Activated B cell treated with CpG ODN at 0.5 μM for 24 hours (primary cell): ENCODE data around the gene MECP2. TPM values are rescaled to one million over a fixed set of nuclear protein-coding genes. Genes with fewer than 3 reads are reported as not detected.

Experiments
- ATAC-seq: fragments of 200-7000 bp; cut with Tn5 transposase; one replicate; pipeline ENCODE4 v1.10.0; 2021; ENCODE audit warnings: low read depth, mild to moderate bottlenecking, moderate library complexity
- CTCF ChIA-PET: fragments of 350-600 bp; sonication (Branson Sonifier 250); formaldehyde crosslinking; loops from one replicate; lab custom pipeline; 2021; ENCODE audit warnings: antibody characterized with exemption; lab: Charles Lee
- POLR2A ChIA-PET: fragments of 350-600 bp; sonication (Branson Sonifier 250); formaldehyde crosslinking; loops from one replicate; lab custom pipeline; 2021; ENCODE audit warnings: antibody characterized with exemption; lab: Charles Lee
- DNase-seq: peaks from one replicate; pipeline ENCODE4 v3.0.0; 2022
- H3K27ac Mint-ChIP-seq: one replicate; pipeline ENCODE4 v1.8.0; 2020; ENCODE audit warnings: mixed read lengths
- H3K27me3 Mint-ChIP-seq: one replicate; pipeline ENCODE4 v1.8.0; 2021; ENCODE audit warnings: mixed read lengths
- H3K36me3 Mint-ChIP-seq: one replicate; pipeline ENCODE4 v1.8.0; 2021; ENCODE audit warnings: low read depth, mixed read lengths
- H3K4me1 Mint-ChIP-seq: one replicate; pipeline ENCODE4 v1.8.0; 2021; ENCODE audit warnings: mixed read lengths
- H3K4me3 Mint-ChIP-seq: one replicate; pipeline ENCODE4 v1.8.0; 2020; ENCODE audit warnings: mild to moderate bottlenecking, mixed read lengths
- H3K9me3 Mint-ChIP-seq: one replicate; pipeline ENCODE4 v1.8.0; 2020; ENCODE audit warnings: mixed read lengths
- CTCF ChIP-seq: fragments of 200-600 bp; IDR thresholded peaks from one replicate; pipeline ENCODE4 v1.8.0; 2022; ENCODE audit warnings: antibody characterized with exemption, mild to moderate bottlenecking
- intact Hi-C: fragments of 100-400 bp; cut with micrococcal nuclease; formaldehyde crosslinking; loops from one replicate; pipeline ENCODE4 v1.15.1; 2024
- total RNA-seq: library from RNA; stranded (reverse); gene quantifications from 2 replicates; pipeline ENCODE4 v1.2.3, GENCODE V29; 2022

MECP2 gene
- total RNA-seq, 1 donor from 2014 or later = 69.0 TPM

GRCh38 chrX:154140206-154140605, 42.7 kb upstream of the MECP2 start:
- intact Hi-C loops = no loop called here
- ChIA-PET CTCF (no interaction called here), POLR2A (no interaction called here)
- H3K36me3 Mint-ChIP-seq = no peaks in the 10 kb centered on the region
- peaks cover 14% of the 10 kb centered on the region for H3K4me1 Mint-ChIP-seq
- no peaks in the 10 kb centered on the region for H3K9me3 Mint-ChIP-seq
- H3K27ac Mint-ChIP-seq = no peak overlapping the region
- ATAC-seq (no peak), DNase-seq (no peak)
- H3K27me3 Mint-ChIP-seq = no peaks in the 10 kb centered on the region
- H3K4me3 Mint-ChIP-seq = no peak overlapping the region
- no peak for TF ChIP-seq CTCF

GRCh38 chrX:154138857-154139256, 41.3 kb upstream of the MECP2 start:
- intact Hi-C loops = no loop called here
- no peaks in the 10 kb centered on the region for H3K9me3 Mint-ChIP-seq
- ChIA-PET POLR2A (no interaction called here), CTCF (interaction anchor here (2.7 kb wide), 1 partner anchor 169 kb away, joined by 22 read pairs; no protein-coding TSS in a partner anchor)
- H3K27me3 Mint-ChIP-seq = no peaks in the 10 kb centered on the region
- H3K4me1 Mint-ChIP-seq = peaks cover 14% of the 10 kb centered on the region
- no peaks in the 10 kb centered on the region for H3K36me3 Mint-ChIP-seq
- no peak for DNase-seq
- TF ChIP-seq CTCF = no peak
- no peak for ATAC-seq
- H3K4me3 Mint-ChIP-seq = no peak overlapping the region
- H3K27ac Mint-ChIP-seq = no peak overlapping the region

GRCh38 chrX:154136627-154137161, 39.2 kb upstream of the MECP2 start:
- peak overlapping the region; percentile 81 for H3K4me3 Mint-ChIP-seq
- no peaks in the 10 kb centered on the region for H3K36me3 Mint-ChIP-seq
- H3K27ac Mint-ChIP-seq = peak overlapping the region; percentile 83
- no peaks in the 10 kb centered on the region for H3K27me3 Mint-ChIP-seq
- ChIA-PET CTCF (interaction anchor here (0.7 to 2.7 kb wide), 5 partner anchors 41 to 181 kb away, joined by 3 to 22 read pairs (median 4); no protein-coding TSS in a partner anchor), POLR2A (interaction anchor here (0.6 kb wide), 1 partner anchor 234 kb away, joined by 3 read pairs; no protein-coding TSS in a partner anchor)
- no peak for TF ChIP-seq CTCF
- intact Hi-C loops = loop anchor here (1.0 kb wide), 1 partner anchor 172 kb away; no protein-coding TSS in a partner anchor
- no peaks in the 10 kb centered on the region for H3K9me3 Mint-ChIP-seq
- H3K4me1 Mint-ChIP-seq = peaks cover 14% of the 10 kb centered on the region
- DNase-seq (peak; percentile 71), ATAC-seq (peak; percentile 90)

- Mint-ChIP-seq H3K4me1 (peaks cover 14% of the 10 kb centered on the region), H3K27ac (peak overlapping the region; percentile 24), H3K4me3 (no peak overlapping the region), H3K27me3 (no peaks in the 10 kb centered on the region), H3K36me3 (no peaks in the 10 kb centered on the region), H3K9me3 (no peaks in the 10 kb centered on the region)
- no peak for ATAC-seq
- CTCF ChIA-PET = interaction anchor here (0.6 to 1.6 kb wide), 2 partner anchors 13 to 173 kb away, joined by 3 to 6 read pairs; no protein-coding TSS in a partner anchor
- no peak for TF ChIP-seq CTCF
- no peak for DNase-seq
- POLR2A ChIA-PET = interaction anchor here (1.0 kb wide), 1 partner anchor 162 kb away, joined by 3 read pairs; no protein-coding TSS in a partner anchor
- intact Hi-C loops = loop anchor here (1.0 kb wide), 1 partner anchor 173 kb away; no protein-coding TSS in a partner anchor
Measured at GRCh38 chrX:154135458-154136229, 38.1 kb upstream of the MECP2 start.

- intact Hi-C loops = loop anchor here (5.0 kb wide), 1 partner anchor 190 kb away; no protein-coding TSS in a partner anchor
- no peak for ATAC-seq
- DNase-seq = no peak
- POLR2A ChIA-PET = no interaction called here
- no peak overlapping the region for H3K27ac Mint-ChIP-seq
- TF ChIP-seq CTCF = no peak
- H3K4me3 Mint-ChIP-seq = no peak overlapping the region
- peaks cover 14% of the 10 kb centered on the region for H3K4me1 Mint-ChIP-seq
- CTCF ChIA-PET = no interaction called here
- no peaks in the 10 kb centered on the region for H3K9me3 Mint-ChIP-seq
- H3K36me3 Mint-ChIP-seq = no peaks in the 10 kb centered on the region
- H3K27me3 Mint-ChIP-seq = no peaks in the 10 kb centered on the region
Measured at GRCh38 chrX:154132366-154132765, 34.8 kb upstream of the MECP2 start.
